Measurements from ENCODE around the gene GNB1L. TPM values are rescaled to one million over a fixed set of nuclear protein-coding genes. Genes with fewer than 3 reads are reported as not detected.

Gene GNB1L
- total and polyA plus RNA-seq, 9 of the 15 experiments (the other 6 are each of a cell fraction or from before 2014, with no cell fraction given) = 0.56 to 50.5 (median 10.2) TPM

GRCh38 chr22:19766511-19767426, 87.9 kb downstream of the GNB1L start (continued):
- TF ChIP-seq SUPT5H (IDR thresholded peaks at IDR 0.05) (no peak), CUX1 (CRISPR knock-in tag; IDR thresholded peaks at IDR 0.05) (no peak), TOE1 (IDR thresholded peaks at IDR 0.05; ENCODE audit: borderline replicate concordance) (no peak), TOE1 (CRISPR knock-in tag; IDR thresholded peaks at IDR 0.05; ENCODE audit: borderline replicate concordance, low read depth) (no peak), PHF8 (IDR thresholded peaks at IDR 0.05; ENCODE audit: borderline replicate concordance, low read length) (peak; percentile 53; the same call in 1 of the 2 replicates), ZNF121 (CRISPR knock-in tag; conservative IDR thresholded peaks at IDR 0.05) (no peak), ZBTB12 (CRISPR knock-in tag; IDR thresholded peaks at IDR 0.05) (no peak), NR2C1 (IDR thresholded peaks at IDR 0.05) (no peak), NR2C1 (tag; IDR thresholded peaks at IDR 0.05) (no peak), ETV5 (CRISPR knock-in tag; IDR thresholded peaks at IDR 0.05; ENCODE audit: low read depth) (no peak), ZNF280B (CRISPR knock-in tag; IDR thresholded peaks at IDR 0.05) (no peak), POLR2AphosphoS5 (IDR thresholded peaks at IDR 0.05; ENCODE audit: control insufficient read depth, insufficient read depth, low read depth, low read length) (no peak), RFX5 (IDR thresholded peaks at IDR 0.05; ENCODE audit: low read depth, low read length) (no peak), ZBTB26 (CRISPR knock-in tag; IDR thresholded peaks at IDR 0.05) (no peak), RBM34 (IDR thresholded peaks at IDR 0.05; ENCODE audit: borderline replicate concordance, insufficient read depth, low read length) (no peak), PTTG1 (tag; IDR thresholded peaks at IDR 0.05; ENCODE audit: low read depth) (no peak), ESRRA (IDR thresholded peaks at IDR 0.05; ENCODE audit: borderline replicate concordance, low read depth) (no peak), CHD2 (IDR thresholded peaks at IDR 0.05; ENCODE audit: low read depth, low read length) (no peak), U2AF1 (optimal IDR thresholded peaks at IDR 0.05; ENCODE audit: low read depth, low read length) (no peak)
